LoVo (cell line): ENCODE results near the gene GPR50.

Experiments used
- DNase-seq: peaks from one replicate; pipeline ENCODE4 v3.0.0-alpha.2; 2016; ENCODE audit warnings: low spot score

Gene GPR50

DNA sequence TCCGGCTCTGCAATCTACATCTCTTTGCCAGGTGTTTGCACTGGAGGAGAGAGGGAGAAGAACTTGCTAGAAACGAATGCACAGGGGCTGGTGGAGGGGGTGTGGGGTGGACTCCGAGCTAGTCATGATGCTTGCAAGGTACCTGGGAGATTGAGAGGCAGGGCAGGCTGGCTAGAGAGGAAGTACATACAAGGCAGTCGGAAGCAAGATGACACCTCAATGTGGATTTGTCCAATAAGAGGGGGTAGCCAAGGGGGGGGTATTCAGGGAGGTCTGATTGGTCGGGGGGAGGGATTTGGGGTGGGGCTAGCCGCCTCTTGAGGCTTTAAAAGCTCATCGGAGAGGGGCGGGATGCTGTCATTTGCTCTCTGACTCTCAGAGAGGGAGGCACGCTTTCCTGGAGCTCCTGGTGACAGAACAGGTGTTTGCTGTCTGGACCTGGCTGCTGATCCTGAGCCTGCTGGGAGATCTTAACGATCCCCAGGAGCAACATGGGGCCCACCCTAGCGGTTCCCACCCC, at the start of gene GPR50:
GPR50 (plus strand) TSS at position 354 of the 520 bp plus-strand sequence; CDS start at position 492, 138 bp downstream.
- no peak for DNase-seq

- DNase-seq, result no peak
These were observed 43.9 kb upstream of the GPR50 start for GRCh38 chrX:151132531-151132930.

DNA sequence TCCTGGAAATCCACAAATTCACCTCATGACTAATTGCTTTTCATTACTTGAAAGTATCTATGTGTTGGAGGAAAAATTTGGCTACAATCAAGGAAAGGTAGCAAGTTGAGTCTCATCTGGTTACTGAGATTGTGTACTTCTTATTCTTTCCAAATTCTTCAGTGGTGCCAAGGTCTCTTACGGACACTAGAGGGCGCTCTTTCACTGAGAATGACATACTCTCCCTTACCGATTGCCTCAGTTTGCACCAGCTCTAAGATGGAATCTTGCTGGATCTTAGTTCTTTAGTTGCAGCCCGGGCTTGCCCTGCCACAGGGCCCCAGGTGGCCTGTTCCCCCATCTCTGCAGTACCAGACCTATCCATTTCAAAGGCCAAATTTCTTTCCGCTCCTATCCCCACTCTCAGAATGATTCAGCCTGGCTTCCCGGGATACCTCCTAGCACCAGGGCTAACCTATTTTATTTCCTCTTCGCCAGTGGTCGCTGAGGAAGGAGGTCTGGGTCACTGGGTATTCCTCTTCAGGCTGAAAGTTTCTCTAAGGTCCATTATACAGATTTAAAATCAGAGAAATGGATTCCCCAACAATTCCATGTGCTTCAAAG, 24.6 kb upstream of the GPR50 start:
- DNase-seq, result peak; percentile 55

- DNase-seq, result no peak
These were observed 23.3 kb upstream of the GPR50 start for GRCh38 chrX:151153086-151153485.

DNA sequence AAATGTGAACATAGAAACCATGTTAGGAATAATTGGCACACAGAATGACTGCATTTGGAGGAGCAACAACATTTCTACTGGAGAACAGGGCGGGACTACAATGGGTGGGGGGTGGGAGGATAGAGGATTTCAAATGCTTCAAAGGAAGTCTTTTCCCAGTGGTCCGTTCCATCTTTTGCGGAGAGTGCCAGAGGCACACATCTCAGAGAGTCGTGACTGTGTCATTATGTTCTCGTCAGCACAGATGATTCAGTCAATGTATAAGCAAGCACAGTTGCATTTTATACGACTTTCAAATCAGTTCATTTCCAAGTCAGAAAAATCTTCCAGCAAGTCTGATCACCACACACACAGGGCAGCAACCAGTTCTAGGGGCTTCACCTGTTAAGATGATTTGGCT, 22.7 kb upstream of the GPR50 start:
- DNase-seq, result no peak

GRCh38 chrX:151155234-151155633, 21.1 kb upstream of the GPR50 start:
- DNase-seq, result no peak

GRCh38 chrX:151161690-151162089, 14.7 kb upstream of the GPR50 start:
- DNase-seq, result no peak

DNA sequence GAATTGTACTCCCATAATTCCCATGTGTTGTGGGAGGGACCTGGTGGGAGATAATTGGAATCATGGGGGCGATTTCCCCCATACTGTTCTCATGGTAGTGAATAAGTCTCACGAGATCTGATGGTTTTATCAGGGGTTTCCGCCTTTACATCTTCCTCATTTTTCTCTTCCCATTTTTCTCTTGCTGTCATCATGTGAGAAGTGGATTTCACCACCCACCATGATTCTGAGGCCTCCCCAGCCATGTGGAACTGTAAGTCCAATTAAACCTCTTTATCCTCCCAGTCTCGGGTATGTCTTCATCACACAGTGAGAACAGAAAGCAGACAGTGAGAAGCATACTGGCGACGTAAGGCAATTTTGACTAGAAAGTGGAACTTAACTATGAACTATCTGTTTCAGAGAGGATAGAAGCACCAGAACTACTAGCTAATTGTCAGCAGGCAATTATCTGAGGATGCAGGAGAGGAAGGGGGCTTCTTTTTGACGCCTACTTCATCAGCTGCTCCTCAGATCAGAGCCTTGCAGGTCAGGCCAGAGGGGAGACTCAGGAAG, 8.5 kb upstream of the GPR50 start:
- no peak for DNase-seq

DNA sequence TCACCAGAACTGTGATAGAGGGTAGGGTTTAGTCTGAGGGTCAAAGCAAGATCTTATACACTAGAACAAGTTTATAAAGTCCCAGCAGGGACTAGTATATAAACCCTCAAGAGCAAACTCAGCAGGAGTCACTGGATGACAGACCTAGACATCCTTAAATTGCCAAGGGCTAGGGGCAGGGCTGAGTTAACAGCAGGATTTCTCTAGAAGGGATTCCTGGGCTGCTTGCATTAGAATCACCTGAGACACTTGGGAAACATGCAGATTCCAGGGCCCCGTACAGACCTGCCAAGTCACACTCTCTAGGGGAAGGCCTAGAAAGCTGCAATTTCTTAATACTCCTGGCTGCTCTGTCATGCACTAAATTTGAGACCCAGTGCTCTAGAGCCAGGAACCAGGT, 6.6 kb upstream of the GPR50 start:
- DNase-seq, result no peak

- DNase-seq, result no peak
These were observed 1.7 kb upstream of the GPR50 start for GRCh38 chrX:151174581-151175282.

DNA sequence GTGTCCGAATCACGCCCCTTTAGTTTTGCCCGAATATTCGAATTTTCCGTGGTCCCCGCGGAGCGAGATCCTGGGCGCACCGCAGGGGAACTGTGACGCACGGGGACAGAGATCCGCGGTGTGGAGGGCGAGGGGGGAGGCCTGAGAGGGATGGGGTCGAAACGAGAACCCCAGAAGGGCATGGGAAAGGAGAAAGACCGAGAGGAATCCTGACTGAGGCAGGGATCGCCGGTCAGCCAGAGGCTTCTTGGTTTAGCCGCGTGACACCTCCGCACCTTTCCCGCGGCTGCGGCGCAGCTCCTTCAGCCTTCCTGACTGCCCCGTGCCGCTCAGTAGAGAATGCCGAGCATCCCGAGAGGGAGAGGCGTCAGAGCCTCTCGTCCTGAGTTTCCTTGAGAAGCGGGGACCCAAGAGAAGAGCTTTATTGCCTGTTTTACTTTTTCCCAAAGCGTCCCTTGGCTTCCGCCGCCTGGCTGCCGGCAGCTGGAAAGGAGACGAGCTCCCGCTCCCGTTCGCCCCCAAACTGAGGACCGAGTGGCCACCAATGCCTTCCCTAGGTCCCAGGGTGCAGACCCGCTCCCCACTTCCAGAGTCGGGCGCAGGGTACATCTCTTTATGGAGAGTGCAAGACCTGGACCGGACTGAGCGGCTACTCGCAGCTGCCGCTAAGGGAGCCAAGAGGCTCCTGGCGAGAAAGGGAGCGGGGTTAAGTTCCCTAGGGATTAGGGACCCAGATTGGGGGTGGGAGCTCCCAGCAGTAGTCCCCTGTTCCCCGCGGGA, 911 bp upstream of the GPR50 start:
- DNase-seq, result no peak

- no peak for DNase-seq
These were observed 1.0 kb downstream of the GPR50 start for GRCh38 chrX:151177141-151178027.

GRCh38 chrX:151178746-151179145, 2.4 kb downstream of the GPR50 start:
- no peak for DNase-seq

DNA sequence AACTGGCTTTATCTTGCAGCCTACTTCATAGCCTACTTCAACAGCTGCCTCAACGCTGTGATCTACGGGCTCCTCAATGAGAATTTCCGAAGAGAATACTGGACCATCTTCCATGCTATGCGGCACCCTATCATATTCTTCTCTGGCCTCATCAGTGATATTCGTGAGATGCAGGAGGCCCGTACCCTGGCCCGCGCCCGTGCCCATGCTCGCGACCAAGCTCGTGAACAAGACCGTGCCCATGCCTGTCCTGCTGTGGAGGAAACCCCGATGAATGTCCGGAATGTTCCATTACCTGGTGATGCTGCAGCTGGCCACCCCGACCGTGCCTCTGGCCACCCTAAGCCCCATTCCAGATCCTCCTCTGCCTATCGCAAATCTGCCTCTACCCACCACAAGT, 4.0 kb downstream of the GPR50 start:
- DNase-seq, result no peak

DNA sequence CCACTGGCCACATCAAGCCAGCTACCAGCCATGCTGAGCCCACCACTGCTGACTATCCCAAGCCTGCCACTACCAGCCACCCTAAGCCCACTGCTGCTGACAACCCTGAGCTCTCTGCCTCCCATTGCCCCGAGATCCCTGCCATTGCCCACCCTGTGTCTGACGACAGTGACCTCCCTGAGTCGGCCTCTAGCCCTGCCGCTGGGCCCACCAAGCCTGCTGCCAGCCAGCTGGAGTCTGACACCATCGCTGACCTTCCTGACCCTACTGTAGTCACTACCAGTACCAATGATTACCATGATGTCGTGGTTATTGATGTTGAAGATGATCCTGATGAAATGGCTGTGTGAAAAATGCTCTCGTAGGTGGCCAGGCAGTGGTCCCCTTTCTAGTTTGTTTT, 4.7 kb downstream of the GPR50 start:
- no peak for DNase-seq

GRCh38 chrX:151183233-151183753, 6.9 kb downstream of the GPR50 start:
- no peak for DNase-seq

GRCh38 chrX:151183912-151184565, 7.7 kb downstream of the GPR50 start:
- no peak for DNase-seq

DNA sequence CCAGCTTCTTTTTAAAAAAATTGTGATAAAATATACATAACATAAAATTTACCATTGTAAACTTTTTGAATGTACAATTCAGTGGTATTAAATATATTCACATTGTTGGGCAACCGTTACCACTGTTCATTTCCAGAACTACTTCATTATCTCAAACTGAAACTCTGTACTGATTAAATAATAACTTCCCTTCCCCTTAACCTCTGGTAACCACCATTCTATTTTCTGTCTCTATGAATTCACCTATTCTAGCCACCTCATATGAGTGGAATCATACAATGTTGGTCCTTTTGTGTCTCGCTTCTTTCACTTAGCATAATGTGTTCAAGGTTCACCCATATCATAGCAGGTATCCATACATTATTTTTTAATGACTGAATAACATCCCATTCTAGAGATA, 8.3 kb downstream of the GPR50 start:
- DNase-seq, result no peak

DNA sequence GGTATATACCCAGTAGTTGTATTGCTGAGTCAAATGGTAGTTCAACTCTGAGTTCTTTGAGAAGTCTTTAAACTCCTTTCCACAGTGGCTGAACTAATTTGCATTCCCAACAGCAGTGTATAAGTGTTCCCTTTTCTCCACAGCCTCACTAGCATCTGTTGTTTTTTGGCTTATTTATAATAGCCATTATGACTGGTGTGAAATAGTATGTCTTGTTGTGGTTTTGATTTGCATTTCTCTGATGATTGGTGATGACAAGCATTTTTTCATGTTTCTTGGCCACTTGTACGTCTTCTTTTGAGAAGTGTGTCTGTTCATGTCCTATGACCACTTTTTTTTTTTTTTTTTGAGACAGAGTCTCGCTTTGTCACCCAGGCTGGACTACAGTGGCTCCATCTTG, 30.5 kb downstream of the GPR50 start:
- DNase-seq, result no peak

DNA sequence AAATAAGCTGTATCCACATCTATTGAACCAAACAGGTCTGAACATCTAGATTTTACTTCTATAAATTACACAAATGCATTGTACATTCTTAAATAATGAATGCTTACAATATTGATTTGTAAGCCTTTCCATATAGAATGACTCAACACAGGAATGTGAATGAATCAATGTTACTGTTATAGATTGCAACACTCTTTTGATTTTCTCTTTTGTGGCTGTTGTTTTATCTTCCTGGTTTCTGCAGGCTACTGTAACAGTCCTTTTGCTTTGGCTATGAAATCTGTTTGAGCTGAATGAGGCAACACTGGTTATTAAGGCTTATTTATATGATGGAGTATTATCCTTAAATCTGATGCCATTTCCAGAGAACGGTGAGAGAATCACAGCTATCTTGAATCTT, 49.5 kb downstream of the GPR50 start:
- DNase-seq, result no peak

- no peak for DNase-seq
These were observed 50.6 kb downstream of the GPR50 start for GRCh38 chrX:151226941-151227340.
